ENCODE data around the gene DCUN1D5.

- TF ChIP-seq, protein P1, sequence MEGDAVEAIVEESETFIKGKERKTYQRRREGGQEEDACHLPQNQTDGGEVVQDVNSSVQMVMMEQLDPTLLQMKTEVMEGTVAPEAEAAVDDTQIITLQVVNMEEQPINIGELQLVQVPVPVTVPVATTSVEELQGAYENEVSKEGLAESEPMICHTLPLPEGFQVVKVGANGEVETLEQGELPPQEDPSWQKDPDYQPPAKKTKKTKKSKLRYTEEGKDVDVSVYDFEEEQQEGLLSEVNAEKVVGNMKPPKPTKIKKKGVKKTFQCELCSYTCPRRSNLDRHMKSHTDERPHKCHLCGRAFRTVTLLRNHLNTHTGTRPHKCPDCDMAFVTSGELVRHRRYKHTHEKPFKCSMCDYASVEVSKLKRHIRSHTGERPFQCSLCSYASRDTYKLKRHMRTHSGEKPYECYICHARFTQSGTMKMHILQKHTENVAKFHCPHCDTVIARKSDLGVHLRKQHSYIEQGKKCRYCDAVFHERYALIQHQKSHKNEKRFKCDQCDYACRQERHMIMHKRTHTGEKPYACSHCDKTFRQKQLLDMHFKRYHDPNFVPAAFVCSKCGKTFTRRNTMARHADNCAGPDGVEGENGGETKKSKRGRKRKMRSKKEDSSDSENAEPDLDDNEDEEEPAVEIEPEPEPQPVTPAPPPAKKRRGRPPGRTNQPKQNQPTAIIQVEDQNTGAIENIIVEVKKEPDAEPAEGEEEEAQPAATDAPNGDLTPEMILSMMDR (IDR thresholded peaks at IDR 0.05; ENCODE audit: poor library complexity, severe bottlenecking): no peak
- TF ChIP-seq RAD21 (conservative IDR thresholded peaks at IDR 0.05): no peak
These were observed 728 bp downstream of the DCUN1D5 start for GRCh38 chr11:103091064-103091800.
